Activated CD8-positive, alpha-beta memory T cell treated with anti-CD3 and anti-CD28 coated beads for 1 hour (primary cell): ENCODE results near the gene CACNG4.

Experiments
- DNase-seq, 2 donors: peaks; one replicate each; pipeline ENCODE4 v3.0.0-alpha.2; 2020; ENCODE audit warnings: low read depth in 1 of 2; ENCODE audit errors: extremely low read depth in 1 of 2

CACNG4 gene

DNA sequence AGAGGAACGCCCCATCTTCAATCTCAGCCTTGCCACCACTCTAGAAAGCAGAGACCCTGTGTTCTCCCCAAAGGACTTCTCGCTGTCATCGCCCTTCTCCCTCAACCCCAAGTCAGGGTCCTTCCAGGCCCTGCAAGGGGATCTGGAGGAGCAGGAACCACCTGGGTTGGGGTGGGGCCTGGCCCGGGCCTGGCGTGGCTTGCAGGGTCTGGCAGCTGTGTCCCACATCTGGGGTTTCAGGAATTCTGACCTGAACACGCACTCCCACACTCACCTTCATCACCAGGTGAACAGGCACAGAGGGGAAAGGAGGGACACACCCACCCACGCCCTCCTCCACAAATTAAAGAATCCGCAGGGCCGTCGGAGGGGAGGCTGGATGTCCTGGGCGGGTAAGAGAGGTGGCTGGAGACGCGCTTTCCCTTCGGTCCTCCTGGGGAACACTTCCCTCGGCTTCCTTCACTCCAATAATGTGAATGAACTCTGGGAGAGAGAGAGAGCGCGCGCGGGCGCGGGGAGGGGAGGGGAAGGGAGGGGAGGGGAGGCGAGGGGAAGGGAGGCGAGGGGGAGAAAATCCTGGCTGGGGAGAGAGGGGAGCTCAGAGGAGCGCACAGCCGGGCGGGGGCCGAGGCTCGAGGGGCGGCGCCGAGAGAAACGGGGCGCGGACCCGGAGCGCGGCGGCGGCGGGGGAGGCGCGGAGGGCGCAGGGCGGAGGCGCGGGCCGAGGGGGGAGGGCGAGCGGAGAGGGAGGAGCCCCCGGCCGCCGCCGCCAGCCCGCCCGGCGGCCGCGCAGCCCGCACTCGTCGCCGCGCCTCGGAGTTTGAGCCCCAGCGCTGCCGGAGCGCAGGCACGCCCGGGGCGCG is at the start of gene CACNG4:
Gene CACNG4, plus strand, starts transcription at position 799 of the 863 bp plus-strand sequence. CDS start 205 bp downstream, outside the sequence.
- DNase-seq = no peak

DNA sequence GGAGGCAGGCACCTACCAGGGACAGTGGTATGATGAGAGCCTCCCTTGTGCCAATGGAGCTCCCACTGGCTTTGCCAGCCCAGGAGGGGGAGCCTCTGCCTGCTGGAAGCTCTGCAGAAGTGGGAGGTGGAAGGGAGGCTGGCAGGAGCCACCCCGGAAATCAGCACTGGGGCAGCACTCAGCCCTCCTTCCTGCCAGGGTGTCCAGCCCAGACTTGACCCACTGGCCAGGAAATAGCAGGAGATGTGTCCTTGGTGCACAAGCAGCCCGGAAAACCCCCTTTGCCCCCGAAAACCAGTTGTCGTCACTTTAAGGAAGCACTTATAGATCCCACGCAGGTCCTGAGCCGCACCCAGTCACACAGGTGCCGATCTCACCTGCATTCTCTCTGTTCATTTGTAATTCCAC is 49.3 kb upstream of the CACNG4 start:
- no peak for DNase-seq

DNA sequence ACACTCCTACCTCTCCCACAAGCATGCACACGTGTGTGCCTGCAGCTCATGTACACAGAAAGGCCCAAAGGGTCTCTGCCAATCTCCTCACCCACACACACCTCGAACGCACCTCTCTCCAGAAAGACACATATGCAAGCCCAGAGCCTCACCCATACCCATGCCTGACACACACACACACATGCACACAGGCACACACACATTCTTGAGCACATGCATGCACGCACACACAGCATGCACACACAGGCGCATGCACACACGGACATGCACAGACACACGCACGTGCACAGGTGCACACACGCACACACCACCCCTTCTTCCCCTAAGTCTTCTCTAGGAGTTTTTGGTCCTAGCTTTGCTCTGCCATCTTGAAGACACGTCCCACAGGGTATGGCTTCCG is 48.7 kb upstream of the CACNG4 start:
- no peak for DNase-seq

DNA sequence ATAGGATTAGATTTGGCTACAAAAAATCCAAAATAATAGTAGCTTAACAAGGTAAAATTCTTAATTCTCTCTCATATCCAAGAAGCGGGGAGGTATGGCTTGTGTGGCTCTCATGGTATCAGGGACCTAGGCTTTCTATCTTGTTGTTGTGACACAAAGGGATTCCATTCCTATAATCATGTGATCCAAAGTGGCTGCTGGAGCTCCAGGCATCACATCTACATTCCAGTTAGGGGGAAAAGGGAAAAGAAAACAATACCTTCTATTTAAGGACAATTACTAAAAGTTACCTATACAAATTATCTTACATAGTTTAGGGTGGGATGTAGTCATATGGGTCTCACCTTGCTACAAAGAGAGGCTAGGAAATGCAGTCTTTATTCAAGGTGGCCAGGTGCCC is 47.6 kb upstream of the CACNG4 start:
- no peak for DNase-seq

DNA sequence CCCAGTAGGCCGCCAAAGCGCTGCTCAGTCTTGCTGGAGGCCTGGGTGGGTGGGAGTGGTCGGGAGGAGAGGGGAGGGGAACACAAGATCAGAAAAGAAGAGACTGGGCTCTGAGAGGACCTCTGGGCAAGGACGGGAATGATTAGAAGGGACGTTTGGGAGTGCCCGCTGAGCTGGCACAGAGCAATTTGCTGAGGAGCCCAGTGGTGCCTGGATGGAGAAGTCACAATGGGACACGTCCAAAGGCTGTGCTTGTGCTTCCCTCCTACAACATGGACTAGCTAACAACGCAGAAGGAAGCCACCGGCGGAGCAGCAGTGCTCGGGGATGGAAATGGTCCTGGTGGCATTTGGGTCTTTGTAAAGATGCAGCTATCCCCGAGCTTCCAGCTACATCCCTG is 45.6 kb upstream of the CACNG4 start:
- DNase-seq = no peak

DNA sequence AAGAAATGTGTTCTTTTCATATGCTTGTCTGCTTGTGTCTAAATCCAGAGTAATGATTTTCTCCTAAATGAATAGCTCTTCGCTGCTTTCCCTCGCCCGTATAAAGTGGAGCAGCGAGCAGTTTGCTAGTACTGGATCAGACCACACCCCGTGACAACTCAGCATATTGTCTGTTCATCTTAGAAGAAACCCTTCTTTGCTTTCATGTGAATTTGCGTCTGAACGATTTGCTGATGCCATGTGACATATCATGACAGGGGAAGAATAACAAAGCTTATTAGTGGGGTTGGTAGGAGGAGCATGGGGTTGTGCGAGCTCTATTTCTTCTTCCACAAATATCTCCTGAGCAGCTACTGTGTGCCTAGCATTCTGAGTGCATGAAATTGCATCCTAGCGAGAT is 44.1 kb upstream of the CACNG4 start:
- DNase-seq = no peak

DNA sequence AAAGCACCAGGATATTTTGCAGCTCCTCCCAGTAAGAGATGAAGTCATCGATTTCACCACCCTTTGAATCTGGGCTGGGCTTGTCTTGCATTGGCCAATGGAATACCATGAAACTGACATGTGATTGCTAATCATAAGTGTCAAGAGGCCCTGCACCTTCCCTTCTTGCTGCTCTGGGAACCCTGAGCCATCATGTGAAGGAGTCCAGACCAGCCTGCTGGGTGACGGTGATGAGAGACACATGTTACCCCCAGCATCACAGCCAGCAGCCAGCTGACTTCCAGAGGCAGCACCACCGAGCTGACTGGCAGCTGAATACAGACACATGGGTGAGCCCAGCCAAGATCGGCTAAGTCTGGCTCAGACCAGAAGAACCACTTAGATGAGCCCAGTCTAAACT is 43.6 kb upstream of the CACNG4 start:
- DNase-seq = no peak

DNA sequence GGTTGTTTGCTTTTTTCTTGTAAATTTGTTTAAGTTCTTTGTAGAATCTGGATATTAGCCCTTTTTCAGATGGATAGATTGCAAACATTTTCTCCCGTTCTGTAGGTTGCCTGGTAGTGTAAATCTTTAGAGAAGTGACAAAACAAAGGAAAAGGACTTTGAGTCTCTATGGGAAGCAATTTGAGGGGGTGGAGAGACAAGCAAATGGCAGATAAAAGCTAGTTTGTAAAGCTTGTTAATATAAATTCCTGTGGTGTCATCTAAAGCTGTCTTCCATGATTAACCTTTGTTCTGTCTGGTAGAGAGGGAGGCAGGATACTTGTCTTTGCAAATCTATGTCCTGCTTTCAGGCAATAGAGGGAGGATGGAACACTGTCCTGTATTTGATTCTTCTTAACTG is 40.6 kb upstream of the CACNG4 start:
- no peak for DNase-seq

DNA sequence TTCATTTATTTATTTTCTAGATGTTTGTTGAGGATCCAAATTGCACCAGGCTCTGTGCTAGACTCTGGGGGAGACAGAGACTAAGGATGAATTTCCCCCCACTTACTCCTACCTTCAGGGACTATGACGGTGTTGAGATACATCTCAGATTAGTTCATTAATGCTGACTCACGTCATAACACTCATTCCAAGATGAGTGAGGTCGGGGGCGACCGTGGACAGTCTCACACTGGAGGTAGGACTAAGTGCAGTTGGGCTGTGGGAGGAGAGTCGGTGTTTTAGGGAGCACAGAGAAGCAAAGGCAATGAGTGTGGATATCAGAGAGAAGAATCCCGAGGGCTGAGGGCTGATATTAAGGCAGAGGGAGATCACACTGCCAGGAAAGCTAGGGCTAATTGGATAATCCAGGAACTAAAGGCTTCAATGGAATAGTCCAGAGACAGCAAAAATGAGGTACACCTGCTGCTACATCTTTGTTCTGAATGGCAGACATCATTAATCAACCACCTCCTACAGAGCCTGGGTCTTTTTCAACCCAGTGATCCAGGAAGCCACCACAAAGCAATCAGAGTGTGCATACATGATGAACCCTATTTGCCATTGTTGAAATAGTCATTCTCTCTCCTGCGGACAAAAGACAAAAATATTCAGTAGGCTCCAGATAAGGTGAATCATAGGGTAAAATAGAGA is 38.6 kb upstream of the CACNG4 start:
- DNase-seq = no peak

DNA sequence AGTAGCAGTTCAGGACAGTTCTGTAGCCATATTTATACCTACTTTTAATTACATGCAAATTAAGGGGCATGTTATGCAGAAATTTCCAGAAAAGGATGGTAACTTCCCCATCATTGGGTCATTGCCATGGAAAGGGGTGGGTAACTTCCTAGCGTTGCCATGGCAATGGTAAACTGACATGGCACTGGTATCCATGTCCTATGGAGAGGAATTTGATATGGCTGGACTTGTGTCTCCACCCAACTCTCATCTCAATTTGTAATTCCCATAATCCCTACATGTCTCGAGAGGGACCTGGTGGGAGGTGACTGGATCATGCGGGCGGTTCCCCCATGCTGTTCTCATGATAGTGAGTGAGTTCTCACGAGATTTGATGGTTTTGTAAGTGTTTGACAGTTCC is 35.6 kb upstream of the CACNG4 start:
- DNase-seq = no peak

DNA sequence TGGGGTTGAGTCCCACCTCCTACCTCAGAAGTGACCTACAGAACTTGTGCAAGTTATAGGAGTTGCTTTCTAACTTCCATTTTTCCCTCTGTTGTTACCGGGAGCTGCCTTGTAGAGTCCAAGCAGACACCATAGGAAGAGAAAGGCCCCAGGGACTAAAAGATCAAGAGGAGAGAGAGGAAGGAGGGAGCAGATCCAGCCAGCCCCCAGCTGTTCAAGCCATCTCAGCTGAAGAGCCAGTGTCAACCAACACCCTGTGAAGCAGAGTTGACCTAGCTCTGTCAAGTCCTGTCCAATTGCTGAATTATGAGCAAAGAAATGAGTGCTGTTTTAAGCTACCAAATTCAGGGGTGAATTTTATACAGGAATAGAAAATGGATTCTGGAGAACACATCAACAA is 34.9 kb upstream of the CACNG4 start:
- DNase-seq = no peak

DNA sequence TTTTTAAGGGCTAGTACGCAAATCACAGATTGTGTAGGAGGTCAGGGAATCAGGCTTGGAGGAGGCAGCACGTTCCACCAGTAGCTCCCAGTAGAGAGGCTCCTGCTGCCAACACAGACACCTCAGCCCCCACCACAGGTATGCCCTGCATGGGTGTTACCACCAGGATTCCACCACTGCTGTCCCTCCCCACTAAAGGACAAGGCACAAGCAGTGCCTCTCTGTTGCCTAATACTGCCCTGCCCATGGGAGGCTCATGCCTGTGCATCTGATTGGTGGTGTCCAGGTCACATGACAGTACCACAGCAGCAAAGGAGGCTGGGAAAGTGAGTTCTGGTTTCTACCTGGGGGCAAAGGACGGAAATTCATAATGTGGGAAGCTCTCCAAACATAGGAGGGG is 33.6 kb upstream of the CACNG4 start:
- no peak for DNase-seq

DNA sequence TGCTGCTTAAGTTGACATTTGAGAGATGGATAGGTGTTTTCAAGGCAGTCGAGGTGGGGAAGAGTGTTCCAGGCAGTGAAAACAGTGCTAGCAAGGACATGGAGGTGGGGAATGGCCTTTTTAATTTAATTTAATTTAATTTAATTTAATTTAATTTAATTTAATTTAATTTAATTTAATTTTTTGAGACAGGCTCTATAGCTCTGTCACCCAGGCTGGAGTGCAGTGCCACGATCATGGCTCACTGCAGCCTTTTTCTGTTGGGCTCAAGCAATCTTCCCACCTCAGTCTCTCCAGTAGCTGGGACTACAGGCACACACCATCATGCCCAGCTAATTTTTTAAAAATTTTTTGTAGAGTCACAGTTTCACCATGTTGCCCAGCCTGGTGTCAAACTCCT is 32.2 kb upstream of the CACNG4 start:
- DNase-seq = no peak

DNA sequence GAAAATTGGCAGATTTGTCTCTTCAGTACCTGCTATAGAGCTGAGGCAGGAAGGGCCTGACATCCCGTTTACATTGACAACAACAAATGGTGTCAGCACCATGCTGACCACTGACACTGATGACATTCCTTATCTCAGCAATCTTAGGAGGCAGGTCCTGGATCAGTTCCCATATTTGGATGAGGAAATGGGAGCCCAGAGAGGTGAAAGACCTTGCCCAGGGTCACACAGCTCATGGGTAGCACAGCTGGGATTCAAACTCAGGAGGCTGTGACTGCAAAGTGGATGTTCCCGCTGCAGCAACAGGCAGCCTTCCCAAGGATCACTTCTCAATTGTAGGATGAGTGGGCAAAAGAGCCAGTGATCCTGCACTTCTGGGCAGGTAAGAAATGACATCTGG is 30.5 kb upstream of the CACNG4 start:
- DNase-seq = no peak

DNA sequence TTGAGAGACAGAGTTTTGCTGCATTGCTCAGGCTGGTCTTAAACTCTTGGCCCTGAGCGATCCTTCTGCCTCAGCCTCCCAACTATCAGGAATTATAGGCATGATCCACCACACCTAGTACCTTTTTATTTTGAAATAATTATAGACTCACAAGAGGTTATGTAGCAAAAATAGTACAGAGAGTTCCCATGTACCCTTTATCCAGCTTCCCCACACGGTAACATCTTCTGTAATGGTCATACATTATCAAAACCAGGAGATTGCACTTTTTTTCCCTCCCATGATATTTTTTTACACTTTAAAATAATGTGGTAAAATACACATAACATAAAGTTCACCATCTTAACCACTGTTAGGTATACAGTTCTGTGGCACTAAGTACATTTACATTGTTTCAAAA is 28.8 kb upstream of the CACNG4 start:
- DNase-seq = no peak

DNA sequence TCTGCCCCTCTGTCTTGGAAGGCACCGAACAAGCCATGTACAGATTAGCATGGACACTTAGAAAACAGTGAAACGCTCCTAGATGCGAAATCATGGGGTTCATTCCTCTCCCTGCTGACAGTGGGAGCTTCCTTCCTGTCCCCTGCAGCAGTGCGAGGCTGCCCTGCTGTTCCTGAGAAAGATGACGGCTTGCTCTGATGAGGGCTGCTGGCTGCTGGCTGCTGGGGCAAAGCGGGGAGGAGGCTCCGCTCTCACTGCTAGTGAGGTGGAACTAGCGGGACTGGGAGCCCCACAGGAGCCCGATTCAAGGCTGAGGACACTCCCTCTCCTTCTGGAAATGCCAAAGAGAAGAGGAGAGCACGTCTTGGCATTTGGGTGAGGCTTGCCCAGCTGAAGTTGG is 25.9 kb upstream of the CACNG4 start:
- DNase-seq = no peak

DNA sequence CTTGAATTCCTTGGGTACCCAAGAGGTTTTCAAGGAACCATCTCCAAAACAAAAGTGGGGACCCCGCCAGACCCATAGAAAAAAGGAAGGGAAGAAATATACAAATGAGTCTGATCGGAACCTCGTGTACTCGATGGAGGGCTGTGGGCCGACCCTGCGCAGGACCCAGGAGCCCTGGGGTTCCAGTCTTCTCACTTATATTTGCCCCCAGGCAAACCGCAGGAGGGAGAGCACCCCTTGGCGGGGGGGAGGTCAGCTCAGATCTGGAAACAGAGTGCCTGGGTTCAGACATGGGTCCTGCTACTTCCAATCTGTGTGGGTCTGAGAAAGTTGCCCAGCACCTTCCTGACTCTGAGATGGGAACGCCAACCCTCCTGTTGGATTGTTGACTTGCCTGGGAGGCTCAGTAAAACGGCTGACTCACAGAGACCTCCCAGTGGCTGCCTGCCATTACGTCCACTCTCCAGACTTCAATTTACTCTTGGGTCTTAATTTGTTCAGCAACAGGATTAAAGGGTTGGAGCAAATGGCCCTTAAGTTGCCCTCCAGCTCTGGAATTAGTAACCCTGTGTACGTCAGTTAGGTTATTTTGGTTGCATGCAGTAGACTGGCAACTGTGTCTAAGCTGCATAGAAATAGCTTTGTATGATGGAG is 24.9 kb upstream of the CACNG4 start:
- DNase-seq = no peak

DNA sequence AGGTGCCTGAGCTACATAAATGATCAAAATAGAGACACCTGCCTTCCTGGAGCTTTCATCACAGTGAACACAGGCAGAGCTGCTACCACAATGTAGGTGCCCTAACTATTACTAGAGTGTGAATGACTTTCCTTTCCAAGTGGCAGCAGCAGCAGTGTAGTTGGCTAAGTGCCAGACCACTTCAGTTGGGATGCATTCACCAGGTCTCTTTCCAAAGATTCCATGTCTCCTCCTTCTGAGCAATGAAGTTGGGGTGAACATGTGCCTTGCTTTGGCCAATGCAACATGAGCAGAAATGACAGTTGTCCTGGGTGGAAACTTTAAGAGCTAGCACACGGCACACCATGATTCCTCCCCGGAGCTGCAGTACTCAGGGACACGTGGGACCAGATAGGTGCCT is 23.3 kb upstream of the CACNG4 start:
- DNase-seq = no peak

DNA sequence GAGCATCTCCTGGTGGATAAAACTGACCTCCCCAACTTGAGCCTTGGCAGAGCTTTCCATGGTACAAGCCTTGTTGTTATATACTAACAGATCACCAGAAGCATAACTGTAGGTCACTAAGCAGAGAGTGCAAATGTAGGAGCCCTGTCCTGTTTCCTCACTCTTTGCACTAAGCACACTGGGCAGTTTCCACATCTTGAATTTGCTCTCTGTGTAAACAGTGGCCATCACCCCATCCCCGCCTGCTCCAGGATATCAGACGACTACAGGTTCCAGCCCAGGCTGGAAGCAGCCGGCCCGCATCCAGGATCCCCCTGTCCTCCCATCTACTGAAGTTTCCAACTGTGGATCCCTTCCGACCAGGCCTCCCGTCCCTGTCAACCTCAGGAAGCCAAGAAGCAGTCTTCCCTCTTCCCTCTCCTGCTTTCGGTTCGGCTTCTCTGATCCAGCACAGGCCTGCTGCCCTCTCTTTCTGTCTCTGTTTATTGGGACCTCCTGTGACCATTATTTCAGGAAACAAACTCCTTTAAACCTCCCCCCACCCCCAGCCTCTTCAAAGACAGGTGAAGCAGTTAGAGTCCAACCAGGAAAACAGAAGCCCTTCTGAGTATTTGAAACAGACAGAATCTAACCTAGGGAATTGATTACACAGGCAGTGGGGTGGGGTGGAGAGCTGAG is 22.6 kb upstream of the CACNG4 start:
- DNase-seq = no peak

DNA sequence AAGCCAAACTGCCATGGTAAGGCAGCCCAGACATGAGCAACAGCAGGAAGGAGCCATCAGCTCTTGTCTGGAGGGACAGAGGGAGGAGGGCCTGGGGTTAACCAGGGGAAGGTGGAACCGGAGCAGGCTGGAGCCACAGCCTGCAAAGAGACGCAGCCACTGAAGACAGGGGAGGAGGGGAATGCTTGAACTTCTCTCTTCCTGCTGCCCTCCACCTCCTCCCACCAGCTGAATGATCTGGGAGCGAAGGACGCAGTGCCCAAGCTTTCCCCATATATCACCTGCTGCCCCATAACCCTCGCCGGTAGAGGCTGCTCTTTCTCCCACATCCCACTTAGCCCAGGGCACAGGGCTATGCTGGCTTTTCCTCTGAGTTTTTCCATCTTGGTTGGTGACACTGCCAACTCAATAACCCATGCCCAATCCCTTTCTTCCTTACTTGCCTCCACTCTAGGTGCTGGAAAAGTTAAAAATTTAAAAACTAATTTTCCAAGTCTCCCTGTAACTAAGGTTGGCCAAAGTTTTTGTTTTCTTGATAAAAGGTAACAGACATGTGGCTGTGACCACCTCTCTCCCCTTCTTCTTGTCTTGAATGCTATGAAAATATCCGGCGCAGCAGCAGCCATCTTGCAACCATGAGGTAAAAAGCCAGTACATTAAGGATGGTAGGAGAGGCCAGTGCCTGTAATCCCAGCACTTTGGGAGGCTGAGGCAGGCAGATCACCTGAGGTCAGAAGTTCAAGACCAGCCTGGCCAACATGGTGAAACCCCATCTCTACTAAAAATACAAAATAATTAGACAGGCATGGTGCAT is 21.8 kb upstream of the CACNG4 start:
- DNase-seq = no peak

DNA sequence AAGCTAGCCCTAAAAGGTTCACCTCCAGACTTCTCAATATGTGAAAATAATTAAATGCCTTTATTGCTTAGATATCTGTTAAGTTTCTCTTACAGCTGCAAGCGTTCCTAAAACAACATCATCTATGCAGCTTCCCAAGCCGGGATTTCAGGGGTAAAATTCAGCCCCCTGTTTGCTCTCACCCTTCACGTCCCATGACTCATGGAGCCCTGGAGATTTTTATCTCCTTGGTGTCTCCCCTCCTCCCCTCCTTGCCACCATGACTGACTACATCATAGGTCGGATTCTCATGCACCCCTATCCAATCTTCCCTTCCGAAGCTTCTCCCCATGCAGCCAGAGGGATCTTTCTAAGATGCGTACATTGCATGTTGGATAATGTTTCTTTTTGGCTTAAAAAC is 21.0 kb upstream of the CACNG4 start:
- DNase-seq = no peak
